ENCODE measurements around the gene UXT.
A peak's percentile ranks its signal among the peaks of the same experiment; 100 is the strongest.
"Not testable (repeated sequence)": the region's sequence is repeated elsewhere in the genome, so short reads cannot be mapped to it uniquely, and the experiment has no call there.

UXT gene, protein sequence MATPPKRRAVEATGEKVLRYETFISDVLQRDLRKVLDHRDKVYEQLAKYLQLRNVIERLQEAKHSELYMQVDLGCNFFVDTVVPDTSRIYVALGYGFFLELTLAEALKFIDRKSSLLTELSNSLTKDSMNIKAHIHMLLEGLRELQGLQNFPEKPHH

DNA sequence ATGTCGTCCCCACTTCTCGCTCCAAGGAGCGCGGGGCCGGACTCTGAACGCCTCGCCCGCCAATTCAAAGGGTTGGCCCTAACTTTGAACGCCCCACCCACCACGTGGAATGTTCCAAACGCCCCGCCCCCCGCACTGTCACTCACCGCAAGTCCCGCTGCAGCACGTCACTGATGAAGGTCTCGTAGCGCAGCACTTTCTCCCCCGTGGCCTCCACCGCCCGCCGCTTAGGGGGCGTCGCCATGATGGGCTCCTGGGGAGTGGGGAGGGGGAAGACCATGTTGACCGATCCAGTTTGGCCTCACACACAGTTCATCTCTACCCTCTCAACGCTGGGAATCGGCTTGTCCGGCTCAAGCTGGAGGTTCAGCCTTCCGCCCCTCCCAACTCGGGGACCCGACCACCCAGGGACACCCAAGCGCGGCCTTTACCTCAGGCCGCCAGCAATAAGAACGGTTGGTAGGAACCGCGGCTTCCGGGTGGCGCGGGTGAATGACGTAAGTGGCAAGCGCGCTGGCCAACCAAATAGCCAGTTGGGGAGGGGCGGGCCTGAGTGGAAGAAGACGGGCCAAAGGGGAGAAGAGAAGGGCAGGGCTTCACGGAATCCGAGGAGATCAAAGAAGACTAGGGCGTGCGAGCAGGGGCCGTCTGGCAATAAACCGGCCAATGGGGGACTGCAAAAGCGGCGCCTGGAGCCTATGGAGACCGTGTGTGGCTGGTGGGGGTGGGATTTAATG is at the start of gene UXT:
UXT (minus strand) TSS at position 497 of the 737 bp plus-strand sequence; CDS start at position 244, 253 bp downstream.
- peak; percentile 81 to 83 for DNase-seq (ENCODE audit: low read depth in 2 of 2, low spot score in 1 of 2)

DNA sequence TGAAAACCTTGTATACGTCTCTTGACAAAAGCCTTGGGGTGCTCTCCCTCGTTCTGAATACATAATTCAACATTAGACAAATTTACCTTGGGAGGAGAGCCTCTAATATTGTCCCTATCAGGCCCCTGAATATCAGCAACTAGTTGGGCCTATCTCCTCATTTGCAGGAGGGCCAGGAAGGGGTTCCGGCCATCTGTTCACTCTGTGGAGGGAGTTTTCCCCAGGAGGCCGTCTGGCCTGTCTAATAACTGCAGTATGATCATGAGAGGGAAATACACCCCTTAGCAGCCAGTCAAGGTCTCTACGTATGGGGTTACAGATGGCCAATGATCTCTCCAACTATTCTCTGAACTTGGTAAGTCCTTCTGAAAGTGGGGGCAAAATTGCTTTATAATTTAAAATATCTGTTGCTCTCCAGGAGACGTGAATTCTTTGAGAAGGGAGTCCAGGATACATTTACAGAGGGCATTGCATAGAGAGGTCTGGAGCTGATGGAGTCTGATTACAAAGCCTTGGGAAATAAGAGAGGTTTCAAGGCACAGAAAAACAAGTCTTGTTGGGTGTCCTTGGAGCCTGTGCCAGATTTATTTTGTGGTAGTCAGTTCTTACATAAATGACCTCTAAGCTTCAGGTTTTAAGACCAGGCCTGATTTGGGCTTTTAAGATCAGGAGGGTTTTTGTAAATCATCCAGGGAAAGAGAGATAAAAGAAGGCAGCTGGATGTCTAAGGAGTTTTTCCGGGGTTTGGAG is 48.2 kb upstream of the UXT start:
- DNase-seq (ENCODE audit: low read depth in 2 of 2, low spot score in 1 of 2), result no peak

DNA sequence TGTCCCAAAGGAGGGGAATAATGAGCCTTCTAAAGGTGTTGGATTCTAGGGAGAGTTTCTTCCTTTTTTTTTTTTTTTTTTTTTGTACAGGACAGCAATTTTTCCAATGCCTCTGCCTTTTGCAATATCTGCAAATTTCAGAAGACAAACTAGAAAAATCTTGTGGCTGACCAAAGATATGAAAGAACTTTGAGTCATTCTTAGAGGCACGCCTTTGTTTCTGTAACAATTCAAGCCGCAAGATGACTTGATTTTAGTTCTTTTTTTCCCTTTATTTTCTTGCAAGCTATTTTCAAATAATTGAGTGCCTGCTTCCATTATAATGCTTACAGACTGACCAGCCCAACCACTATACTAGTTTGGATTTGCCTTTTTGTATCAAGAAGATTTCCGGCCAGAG is 47.6 kb upstream of the UXT start:
- no peak for DNase-seq (ENCODE audit: low read depth in 2 of 2, low spot score in 1 of 2)

DNA sequence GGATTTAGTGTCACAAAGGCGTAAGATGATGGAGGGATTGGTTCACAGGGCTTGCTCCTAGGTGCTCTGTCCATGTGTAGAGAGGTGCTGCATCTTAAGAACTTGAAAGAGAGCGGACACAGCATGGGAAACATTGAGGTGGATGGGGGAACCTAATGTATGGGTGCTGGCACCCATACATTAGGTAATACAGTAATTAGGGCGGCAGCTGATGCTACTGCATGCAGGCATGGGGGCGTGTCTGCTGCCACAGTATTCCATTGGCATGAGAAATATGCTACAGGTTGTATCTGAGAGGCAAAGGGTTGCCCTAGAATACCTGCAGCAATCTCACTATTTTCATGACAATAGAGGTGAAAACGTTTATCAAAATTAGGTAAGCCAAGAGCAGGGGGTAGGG is 45.8 kb upstream of the UXT start:
- DNase-seq (ENCODE audit: low read depth in 2 of 2, low spot score in 1 of 2), result no peak

DNA sequence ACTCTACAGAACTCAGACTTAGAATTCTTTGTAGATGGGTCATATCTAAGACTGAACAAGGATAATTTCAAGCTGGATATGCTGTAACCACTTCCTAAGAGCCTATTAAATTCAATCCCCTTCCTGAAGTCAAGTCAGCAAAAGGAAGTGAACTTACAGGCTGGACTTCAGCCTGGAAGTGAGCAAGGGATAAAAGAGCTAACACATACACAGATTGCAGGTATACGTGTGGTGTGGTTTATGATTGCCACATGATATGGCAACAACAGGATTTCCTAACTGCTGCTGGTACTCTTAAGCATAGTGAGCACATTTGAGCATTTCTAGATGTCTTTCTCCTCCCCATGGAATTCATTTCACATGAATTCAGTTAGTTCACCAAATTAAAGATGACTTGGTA is 38.2 kb upstream of the UXT start:
- DNase-seq (ENCODE audit: low read depth in 2 of 2, low spot score in 1 of 2), result no peak

DNA sequence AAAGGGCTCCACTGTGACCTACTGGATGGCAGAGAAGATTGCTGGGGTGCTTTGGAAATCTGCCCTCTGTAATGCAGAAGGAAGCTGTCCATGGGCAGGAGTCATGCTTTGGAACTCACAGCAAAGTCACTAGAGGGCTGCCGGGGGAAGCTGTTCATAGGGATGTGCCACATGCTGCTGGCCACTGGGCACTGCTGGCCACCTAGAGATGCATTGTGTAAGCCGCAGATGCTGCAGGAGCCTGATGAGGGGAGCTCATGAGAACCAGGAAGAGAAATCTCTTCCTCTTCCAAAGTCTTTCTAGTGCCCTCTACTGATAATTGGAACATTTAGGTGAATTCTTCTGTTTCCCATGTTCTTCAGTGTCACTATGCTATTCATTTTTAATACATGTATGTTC is 31.2 kb upstream of the UXT start:
- no peak for DNase-seq (ENCODE audit: low read depth in 2 of 2, low spot score in 1 of 2)

DNA sequence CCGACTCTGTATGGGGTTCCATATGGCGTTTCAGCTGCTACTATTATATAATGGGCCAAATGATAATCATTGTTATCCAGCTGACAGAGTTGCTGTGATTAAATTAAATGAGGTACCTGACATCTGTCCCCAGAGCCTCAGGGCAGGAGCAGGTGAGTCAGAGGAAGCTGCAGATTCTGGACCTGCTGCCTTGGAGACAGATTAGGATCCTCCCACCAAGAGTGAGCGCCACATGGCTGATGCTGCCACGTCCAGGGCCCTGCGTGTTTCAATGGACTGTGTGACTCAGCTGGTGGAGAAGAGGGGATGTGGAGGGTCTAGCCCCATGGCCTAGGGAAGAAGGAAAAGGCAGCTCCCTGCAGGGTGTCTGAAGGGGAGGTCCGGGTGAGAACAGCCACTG is 28.3 kb upstream of the UXT start:
- no peak for DNase-seq (ENCODE audit: low read depth in 2 of 2, low spot score in 1 of 2)

DNA sequence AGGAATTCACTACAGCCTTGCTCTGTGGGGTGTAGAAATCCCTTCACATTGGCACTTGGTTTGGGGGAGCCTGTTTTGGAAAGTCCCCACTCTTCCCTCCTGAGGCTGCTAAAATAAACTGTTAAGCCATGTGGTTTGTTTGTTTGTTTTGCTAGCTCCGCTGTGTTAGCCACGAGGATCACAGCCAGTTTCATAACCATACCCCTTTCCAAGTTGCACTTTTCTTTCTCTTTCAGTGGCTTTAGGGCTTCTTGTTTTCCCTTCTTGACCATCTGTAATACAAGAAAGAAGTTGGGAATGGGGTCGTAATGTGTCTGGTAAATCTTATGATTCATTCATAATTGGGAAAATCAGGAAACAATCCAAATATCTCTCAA is 24.8 kb upstream of the UXT start:
- DNase-seq (ENCODE audit: low read depth in 2 of 2, low spot score in 1 of 2), result no peak

DNA sequence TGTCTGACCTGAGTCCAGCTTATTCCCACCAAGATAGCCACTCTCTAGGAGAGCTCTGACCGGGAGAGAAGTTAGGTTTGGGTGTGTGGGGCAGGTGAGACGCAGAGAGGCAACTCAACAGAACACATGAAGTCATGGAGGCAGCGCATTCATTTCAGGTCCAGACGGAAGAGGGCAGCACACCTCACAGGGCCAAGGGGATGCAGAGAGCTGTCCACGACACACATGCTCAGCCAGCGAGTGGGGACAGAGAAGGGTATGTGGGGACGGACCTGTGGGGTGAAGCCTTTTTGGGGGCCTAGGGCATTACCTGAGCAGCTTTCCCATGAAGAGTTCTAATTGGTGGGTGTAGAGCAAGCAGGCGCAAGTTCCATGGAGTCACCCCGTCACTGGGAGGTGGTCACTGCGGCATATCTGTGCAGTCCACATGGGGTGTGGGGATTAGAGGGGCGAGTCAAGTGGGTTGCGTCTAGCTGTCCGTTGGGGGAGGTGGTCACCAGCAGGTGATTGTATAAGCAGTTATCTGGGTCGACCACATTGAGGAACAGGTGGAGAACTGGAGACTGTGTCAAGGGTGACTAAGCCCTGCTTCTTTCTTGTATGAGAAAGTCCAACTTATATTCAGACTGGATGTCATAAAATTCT is 24.3 kb upstream of the UXT start:
- no peak for DNase-seq (ENCODE audit: low read depth in 2 of 2, low spot score in 1 of 2)

DNA sequence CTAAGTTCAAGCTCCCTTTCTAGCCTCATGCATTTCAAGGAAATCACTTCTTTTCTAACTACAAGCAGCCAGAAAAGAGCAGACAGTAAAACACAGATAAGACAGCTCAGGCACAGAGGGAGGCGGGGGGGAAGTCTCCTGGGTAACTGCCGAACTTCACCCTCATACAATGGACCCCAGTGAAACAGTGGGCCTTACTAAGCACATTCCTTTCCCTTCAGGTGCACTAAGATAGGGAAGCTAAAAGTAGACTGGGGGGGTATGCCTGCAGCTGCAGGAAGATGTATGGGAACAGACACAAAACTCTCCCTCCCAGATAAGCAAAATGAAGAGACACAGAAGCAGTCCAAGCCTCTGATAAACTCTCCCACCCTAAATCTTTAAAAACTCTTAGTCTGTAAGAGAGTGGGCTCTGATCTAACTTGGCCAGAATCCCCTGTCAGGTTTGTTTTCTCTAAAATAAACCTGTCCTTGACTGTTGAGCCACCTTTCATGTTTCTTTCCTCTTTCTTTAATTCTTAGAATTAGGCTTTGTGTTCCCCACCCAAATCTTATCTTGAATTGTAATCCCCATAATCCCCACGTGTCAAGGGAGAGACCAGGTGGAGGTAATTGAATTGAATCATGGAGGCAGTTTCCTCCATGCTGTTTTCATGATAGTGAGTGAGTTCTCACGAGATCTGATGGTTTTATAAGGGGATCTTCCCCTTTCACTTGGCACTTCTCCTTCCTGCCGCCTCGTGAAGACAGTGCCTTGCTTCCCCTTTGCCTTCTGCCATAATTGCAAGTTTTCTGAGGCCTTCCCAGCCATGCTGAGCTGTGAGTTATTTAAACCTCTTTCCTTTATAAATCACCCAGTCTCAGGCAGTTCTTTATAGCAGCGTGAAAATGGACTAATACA is 17.2 kb upstream of the UXT start:
- DNase-seq (ENCODE audit: low read depth in 2 of 2, low spot score in 1 of 2), result not testable (repeated sequence)

DNA sequence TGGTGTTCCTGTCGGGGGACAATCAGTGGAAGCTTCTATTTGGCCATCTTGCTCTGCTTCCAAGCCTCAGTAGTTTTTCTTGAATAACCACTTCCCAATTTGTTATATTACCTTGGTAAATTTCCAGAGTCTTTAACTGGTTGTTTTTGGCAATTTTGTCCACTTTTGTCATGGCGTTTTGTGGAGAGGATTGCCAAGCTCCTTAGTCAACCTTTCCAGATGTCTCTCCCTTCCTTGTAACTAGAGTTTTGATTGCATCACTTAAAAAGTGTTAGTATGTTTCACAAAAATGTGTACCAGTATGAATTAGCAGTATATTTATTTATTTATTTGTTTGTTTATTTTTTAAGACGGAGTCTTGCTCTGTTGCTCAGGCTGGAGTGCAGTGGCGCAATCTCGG is 15.8 kb upstream of the UXT start:
- DNase-seq (ENCODE audit: low read depth in 2 of 2, low spot score in 1 of 2), result no peak

DNA sequence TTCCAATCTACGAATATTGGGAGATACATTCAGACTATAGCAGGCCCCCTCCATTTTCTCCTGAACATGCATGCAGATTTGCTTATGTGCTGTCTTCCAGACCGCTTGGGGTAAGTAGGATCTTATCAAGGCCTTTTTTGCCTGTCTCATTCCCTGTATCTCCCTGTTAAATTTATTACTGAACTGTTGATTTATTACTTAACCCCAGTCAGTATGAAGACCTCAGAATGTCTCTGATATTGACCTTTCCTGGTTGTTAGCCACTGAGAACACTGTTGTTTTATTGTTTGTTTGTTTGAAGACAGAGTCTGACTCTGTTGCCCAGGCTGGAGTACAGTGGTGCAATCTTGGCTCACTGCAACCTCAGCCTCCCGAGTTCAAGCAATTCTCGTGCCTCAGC is 6.8 kb upstream of the UXT start:
- not testable (repeated sequence) for DNase-seq (ENCODE audit: low read depth in 2 of 2, low spot score in 1 of 2)

DNA sequence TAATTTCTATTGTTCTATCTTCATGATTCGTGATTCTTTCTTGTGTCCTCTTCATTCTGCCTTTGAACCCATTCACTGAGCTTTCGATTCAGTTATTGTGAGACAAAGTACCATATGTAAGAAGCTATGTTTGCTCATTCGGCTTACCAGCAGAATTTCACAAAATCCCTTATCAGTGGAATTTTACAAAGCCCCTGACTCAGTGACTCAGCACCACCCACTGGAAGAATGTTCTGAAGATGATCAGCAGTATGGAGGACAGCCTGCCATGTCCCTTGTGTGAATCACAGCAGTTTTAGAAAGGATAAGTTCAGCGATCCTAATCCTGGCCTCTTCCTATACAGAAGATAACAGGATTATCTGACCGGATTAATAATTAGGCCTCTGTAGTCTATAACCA is 5.8 kb upstream of the UXT start:
- DNase-seq (ENCODE audit: low read depth in 2 of 2, low spot score in 1 of 2), result no peak

DNA sequence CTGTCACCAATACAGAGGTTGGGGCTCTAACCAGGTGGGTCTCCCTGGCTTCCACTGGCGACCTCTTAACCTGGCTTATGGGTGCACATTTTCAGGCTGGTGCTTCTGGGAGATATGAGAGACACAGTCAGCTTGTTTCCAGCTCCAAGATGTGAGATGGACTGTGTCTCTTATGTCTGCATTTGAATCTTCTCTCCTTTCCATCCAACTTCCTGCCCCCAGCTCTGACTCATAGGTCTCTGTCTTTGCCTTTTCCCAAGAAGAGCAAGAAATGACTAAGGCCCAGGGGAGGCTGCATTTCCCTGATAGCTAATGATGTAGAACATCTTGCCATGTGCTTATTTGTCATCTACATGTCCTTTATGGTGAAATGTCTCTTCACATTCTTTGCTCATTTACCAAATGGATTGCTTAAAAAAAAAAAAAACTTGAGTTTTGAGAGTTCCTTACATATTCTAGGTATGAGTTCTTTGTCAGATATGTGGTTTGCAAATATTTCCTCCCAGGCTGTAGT is 3.2 kb upstream of the UXT start:
- no peak for DNase-seq (ENCODE audit: low read depth in 2 of 2, low spot score in 1 of 2)

DNA sequence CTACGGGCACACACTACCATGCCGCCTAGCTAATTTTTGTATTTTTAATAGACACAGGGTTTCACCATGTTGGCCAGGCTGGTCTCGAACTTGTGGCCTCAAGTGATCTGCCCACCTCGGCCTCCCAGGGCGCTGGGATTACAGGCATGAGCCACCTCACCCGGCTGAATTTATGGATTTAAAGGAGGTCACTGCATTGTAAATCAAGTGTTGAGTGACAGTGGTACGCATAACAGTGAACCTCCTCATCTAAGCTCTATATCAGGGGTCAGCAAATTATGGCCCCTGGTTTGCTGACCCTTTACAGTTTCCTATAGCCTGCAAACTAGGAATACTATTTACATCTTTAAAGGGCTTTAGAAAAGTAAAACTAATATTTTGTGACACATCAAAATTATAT is 2.6 kb upstream of the UXT start:
- no peak for DNase-seq (ENCODE audit: low read depth in 2 of 2, low spot score in 1 of 2)

DNA sequence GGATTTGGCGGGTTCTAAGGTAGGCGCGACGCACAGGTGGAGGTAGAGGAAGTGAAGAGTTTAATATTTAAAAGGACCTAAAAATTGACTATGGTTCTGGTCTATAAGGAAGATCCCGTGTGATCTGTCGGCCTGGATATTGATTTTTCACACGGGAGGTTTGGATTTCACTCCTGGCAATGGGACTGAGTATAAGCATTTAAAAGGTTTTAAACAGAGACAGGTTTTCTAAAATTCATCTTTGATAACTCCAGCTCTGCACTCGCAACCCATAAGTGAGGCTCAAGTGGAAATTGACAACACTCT is 394 bp upstream of the UXT start:
- DNase-seq (ENCODE audit: low read depth in 2 of 2, low spot score in 1 of 2), result no peak

DNA sequence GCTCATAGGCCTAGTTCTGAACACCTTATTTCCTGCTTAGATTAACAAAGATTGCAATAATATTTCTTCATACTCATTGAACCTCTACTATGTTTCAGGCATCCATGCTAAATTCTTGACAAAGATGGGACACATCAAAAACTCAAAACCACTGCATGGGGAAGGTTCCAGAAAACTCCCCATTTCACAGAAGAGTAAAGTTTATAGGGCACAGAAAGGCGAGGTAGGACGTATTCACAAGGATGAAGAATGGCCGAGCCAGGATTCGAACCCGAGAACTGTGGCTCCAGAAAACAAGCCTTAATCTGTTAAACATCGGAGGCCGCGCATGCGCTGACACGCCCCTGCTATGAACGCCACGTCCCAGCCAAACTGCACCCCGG is 688 bp downstream of the UXT start:
- no peak for DNase-seq (ENCODE audit: low read depth in 2 of 2, low spot score in 1 of 2)

DNA sequence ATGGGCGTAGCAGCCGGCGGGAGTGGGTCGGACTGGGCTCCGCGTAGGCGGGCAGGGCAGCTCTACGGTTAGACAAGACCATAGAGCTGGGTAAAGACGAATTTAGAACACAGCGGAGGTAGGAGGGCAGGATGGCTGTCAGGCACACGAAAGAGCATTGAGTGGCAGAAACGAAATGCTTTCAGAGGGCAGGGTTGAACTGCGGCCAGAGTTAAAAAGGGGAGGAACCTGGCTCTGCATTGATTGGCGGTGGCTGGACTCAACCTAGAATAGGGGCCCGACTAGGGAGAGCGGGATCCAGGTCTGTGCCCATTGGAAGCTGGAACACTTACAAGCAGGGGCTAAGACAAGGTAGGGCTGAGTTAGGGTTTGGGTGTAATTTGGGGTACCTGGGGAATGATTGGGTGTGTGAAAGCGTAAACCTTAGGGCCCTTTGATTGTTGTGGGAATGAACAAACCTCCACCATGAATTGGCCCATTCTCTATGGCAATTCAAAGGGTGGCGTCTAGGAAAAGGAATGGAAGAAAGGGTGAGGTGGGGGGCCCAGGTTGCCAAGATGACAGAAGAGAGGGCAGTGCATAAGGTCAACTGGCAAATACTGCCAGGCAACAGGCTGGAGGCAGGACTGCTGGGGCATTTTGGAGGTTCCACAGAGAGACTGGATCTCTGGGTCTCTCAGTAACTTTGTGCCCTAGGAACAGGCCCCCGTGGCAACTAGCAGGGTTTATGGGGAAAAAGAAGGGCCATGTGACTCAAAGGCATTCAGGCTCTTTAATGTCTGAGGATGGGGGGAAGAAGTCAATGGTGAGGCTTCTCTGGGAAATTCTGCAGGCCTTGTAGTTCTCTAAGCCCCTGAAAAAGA is 7.7 kb downstream of the UXT start:
- DNase-seq (ENCODE audit: low read depth in 2 of 2, low spot score in 1 of 2), result no peak

DNA sequence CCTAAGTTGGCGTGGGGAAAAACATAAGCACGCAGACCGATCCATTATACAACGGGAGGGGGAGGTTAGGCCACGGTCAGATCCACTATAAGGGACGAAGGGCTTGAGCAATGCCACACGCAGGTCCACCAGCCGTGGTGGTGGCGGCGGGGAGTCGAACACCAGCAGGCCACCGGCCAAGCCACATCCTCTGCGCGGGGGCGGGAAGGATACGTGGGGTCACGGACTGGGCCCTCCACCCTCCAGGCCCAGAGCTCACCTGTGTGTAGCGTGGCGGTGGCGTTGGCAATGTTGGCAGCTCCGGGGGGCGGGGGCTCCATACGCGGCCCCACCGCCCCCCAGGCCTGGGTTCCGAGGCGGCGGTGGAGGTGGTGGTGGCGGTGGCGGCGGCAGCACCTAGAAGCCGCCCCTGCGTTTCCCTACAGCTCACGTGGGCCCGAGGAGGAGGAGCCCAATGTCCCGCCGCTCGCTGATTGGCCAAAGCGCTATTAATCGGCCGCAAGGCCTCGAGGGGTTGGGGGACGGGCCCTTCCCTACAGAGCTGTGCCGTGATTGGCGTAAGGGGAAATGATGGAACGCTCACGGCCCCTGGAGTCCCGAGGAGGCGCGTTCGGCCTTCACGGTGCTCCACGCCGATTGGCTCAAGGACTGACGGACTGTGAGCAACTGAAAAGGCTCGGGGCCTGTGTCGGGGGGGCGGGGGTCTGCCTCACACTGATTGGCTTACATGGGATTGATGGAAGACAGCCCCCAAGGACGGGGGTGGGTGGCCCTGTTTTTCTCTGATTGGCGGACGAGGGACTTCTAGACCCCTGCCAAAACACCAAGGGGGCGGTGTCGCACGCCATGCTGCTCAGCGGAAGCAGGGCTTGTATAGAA is 8.6 kb downstream of the UXT start, which contains the start of gene ELK1:
ELK1 (minus strand) TSS at position 400 of the 879 bp plus-strand sequence. CDS start 9,122 bp downstream, outside the sequence.
- DNase-seq (ENCODE audit: low read depth in 2 of 2, low spot score in 1 of 2), result peak; percentile 66 to 79

Data from stimulated activated CD8-positive, alpha-beta memory T cell treated with anti-CD3 and anti-CD28 coated beads, Interleukin-4, amount 100 ng/mL, for 4 hours (primary cell).